GM18502 (cell line): Measurements from ENCODE around the gene MT1M.
"Not testable (repeated sequence)": the region's sequence is repeated elsewhere in the genome, so short reads cannot be mapped to it uniquely, and the experiment has no call there.

Source experiments
- ATAC-seq: cut with Tn5 transposase; IDR thresholded peaks from one replicate; pipeline ENCODE4 v1.9.1; 2021; ENCODE audit warnings: mild to moderate bottlenecking; ENCODE audit not compliant: unreplicated experiment, poor library complexity

The MT1M gene

DNA sequence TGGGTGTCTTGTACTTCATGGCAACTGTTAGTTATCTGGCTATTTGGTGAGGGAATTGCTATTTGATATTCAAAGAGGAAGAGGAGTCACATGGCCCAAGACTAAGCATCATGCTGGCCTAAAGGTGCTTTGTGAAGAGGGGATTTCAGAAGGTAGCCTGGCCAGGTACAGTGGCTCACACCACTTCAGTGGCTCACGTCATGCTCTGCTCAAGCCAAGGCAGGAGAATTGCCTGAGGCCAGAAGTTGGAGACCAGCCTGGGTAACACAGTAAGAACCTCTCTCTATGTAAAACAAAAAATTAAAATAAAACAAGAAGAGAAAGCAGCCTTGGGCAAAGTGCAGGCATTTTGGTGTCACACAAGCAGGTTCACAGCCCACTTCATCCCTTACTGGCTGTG, 12.9 kb downstream of the MT1M start:
- ATAC-seq, result no peak

DNA sequence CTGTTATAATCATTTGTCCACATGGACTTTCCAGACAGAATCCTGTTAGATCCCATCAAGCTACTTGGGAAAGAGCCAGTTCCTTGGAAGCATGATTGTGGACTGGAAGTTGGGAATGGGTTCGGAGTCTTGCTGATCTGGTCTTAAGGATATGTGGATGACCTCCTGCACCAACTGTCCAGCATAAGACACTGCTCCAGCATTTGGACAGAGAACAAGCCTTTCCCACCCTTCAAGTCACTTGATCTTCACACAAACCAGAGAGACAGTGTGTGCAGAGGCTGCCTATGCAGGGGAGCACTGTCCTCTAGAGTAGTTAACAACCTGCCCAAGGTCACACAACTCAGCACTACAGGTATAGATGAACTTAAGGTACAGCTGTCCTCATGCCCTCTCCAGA, 13.4 kb downstream of the MT1M start:
- no peak for ATAC-seq

DNA sequence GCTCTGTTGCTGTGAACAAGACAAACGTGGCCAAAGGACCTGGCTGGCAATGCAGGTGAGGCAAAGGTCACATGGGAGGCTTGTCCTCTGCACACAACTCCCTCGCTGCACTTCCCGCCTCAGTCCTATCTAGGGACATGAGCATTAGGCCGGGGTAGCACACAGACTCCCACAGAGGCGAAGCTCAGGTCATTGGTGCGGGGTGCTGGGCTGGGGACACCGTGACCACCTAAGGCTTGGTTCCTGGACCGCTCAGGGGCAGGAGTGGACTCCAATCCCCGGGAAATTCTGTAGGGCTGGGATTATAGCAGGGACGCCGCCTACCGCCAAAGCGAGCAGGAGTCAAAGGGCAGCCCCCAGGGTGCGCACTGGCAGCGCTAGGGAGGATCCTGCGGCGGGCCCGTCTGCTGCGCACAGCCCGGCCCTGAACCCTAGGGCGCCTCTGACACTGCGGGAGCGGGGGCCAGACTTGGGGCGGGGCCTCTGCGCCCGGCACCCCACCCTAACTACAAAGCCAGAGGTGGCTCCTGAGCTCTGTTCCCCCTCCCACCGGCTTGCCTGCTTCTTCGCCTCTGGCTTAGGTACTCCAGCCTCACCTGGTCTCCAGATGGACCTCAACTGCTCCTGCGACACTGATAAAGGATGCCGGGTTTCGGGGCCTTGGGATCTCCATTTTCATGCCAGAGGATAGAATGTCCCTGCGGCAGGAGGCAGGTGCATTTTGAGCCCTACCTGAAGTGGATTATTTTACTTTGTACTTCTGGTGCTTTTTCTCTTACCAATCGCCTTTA, 15.4 kb downstream of the MT1M start:
- ATAC-seq, result no peak

DNA sequence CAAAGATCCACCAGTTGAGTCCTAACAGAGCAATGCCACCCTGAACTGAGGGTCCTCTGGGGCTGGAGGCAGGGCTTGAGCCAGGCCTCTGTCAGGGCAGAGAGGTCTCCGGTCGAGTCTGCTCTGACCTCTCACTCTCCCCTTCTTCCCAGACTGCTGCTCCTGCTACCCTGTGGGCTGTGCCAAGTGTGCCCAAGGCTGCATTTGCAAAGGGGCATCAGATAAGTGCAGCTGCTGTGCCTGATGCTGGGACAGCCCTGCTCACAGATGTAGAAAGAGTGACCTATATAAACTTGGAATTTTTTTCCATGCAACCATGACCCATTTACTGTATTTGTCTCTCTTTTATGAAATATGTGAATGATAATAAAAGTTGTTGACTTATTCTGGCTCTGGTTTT, 16.8 kb downstream of the MT1M start:
- no peak for ATAC-seq

DNA sequence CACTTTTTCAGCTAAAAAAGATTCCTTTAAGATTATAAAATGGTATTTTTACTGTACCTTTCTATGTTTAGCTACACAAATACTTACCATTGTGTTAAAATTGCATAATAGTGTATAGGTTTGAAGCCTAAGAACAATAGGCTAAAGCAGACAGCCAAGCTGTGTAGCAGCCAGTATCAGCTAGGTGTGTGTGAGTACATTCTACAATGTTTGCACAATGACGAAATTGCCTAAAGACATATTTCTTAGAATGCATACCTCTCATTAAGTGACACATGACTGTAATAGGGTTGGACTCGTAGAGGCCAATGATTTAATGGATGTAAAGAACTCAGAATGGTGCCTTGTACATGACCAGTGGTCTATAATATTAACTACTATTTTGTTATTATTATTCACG, 17.4 kb downstream of the MT1M start:
- no peak for ATAC-seq

DNA sequence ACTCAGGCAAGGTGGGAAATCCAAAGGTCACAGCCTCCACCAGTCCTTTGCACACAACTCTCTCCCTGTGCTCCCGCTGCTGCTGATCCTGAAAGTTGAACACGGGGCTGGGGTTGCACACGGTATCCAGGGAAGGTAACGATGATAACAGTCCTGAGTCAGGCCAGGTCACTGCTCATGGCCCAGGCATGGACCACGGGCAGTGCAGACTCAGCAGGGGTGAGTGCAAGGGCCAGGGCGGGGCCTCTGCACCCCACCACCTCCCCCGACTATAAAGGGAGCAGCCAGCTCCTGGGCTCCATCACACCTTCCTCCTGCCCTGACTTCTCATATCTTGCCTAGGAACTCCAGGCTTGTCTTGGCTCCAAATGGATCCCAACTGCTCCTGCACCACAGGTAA, 19.1 kb downstream of the MT1M start, which contains the start of gene MT1B:
Gene MT1B, plus strand, starts transcription at position 301 of the 400 bp plus-strand sequence. Its CDS starts 68 bp downstream, at position 369.
- ATAC-seq, result no peak

DNA sequence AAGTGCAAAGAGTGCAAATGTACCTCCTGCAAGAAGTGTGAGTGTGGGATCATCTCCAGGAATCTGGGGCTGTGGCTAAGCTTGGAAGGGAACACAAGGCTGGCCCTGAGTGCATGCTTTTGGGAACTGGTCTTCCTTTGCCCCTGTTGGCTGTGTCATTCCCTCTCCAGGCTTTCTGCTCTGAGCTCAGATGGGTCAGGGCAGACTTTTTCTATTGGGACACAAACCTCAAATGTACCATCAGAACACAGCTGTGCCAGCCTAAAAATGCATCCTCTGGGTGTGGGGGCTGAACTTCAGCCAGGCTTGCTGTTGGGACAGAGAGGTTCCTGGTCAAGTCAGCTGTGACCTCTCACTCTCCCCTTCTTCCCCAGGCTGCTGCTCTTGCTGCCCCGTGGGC, 20.1 kb downstream of the MT1M start:
- ATAC-seq, result no peak

DNA sequence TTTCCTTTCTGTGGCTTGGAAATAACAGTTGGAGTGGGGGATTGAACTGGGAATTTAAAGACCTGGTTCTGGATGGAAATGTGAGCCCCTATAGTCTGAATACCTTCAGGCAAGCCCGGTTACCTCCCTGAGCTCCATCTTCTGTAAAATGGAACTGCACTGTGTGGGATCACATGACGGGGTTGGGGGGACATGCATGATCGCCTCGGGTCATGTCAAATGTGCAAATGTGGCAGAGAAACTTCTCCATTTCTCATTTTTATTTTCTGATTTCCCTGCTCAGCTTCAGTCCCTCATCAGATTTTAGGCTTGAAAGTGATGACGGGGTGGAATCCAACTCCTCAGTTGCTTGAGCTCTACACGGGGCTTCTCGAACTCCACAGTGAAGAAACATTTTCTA, 20.8 kb downstream of the MT1M start:
- no peak for ATAC-seq

DNA sequence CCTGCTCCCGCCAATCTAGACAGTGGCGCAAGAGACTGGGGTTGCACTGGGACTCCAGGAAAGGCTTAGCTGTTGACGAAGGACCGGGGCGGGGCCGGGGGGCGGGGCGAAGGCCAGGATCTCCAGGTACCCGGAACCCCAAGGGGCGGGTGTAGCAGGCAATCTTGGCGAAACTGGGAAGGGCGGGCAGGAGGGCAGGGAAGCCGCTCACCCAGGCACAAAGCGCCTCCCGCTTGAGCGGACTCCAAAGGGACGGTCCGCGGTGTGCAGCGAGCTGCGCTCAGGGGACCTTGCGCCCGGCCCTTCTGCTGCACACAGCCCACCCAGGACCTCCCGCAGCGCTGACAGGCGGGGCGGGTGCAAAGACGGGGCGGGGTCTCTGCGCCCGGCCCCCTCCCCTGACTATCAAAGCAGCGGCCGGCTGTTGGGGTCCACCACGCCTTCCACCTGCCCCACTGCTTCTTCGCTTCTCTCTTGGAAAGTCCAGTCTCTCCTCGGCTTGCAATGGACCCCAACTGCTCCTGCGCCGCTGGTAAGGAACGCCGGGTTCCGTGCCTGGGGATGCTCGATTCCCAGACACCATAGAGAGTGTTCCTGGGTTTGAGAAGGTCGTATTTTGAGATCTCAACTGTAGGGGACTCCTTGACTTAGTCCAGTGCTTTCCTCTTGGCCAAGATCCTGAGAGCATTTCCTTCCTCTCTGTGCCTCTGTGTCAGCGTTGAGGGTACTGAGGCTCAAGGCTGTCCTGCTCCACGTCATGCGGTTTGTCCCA, 25.3 kb downstream of the MT1M start, which contains the start of gene MT1F:
Gene MT1F, plus strand, starts transcription at position 405 of the 772 bp plus-strand sequence. Its CDS starts 100 bp downstream, at position 505.
- no peak for ATAC-seq

DNA sequence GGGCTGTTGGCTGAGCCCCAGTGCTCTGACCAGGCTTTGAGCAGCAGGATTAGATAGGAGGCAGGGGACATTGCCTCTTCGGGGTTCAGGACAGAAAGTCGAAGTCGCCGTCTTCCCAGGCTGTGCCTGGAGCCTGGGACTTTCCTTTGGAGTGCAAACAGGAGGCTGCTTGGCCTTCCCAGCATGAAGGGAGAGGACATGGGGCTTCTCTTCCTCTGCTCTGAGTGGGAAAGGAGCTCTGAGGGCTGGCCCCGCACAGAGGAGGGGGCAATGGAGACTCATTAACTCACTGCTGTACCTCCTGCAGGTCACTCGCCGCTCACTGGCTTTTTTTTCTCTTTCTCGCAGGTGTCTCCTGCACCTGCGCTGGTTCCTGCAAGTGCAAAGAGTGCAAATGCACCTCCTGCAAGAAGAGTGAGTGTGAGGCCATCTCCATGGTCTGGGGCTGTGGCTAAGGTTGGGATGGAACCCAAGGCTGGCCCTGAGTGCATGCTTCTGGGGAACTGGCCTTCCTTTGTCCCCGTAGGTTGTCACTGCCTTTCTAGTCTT, 25.9 kb downstream of the MT1M start:
- no peak for ATAC-seq

DNA sequence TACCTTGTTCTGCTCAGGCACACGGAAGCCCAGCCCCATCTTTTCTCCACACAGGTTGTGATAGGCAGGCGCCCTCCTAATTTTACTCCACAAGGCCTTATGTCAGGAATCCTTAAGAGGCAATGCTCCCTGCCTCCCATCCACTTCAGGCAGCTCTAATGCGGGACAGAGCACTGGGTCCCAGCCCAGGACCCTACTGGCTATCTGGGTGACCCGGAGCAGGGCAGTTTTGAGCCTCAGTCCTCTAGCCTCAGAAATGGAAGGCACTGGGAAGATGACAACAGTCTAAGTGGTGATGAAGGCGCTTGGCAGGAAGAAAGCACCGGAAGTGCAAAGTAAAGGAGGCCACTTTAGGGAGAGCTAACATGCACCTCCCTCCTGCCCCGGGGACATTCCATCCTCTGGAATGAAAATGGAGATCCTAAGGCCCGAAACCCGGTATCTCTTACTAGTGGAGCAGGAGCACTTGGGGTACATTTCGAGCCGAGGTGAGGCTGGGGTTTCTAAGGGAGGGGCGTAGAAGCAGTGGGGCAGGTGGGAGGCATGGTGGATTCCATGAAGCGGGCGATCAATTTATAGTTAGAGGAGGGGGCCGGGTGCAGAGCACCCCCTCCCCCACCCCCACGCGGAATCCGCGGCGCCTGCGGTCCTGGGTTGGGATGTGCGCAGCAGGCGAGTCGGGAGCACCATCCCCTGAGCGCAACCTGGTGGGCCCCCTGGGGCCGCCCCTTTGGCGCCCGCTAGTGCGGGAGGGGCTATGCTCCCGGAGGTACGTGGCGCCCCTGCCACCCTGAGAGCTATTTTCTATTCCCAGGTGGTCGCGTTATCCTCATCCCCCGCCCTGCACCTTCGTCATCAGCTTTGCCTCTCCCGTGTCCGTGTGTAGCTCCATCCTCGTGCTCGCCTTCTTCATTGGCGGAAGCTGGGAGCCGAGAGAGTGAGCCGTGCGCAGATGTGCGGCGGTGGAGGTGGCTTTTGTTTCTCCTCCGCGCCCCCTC, 30.2 kb downstream of the MT1M start:
- ATAC-seq, result no peak

DNA sequence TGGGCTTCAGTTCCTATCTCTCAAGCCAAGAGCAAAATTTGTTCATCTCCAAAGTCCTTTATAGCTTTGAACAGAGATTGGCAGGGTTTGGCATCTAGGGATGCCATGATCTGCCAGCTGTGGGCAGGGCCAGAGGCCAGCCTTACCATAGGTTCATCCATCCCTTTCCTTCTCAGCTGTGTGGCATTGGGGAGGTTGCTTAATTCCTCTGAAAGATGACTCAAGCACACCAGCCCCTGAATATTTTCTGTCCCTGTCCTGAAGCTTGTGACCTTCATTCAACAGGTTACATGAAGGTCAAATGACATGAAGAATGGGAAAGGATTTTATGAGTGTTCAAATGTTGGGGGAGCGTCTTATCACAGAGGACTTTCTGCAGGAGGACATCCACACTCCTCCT, 32.0 kb downstream of the MT1M start:
- no peak for ATAC-seq

DNA sequence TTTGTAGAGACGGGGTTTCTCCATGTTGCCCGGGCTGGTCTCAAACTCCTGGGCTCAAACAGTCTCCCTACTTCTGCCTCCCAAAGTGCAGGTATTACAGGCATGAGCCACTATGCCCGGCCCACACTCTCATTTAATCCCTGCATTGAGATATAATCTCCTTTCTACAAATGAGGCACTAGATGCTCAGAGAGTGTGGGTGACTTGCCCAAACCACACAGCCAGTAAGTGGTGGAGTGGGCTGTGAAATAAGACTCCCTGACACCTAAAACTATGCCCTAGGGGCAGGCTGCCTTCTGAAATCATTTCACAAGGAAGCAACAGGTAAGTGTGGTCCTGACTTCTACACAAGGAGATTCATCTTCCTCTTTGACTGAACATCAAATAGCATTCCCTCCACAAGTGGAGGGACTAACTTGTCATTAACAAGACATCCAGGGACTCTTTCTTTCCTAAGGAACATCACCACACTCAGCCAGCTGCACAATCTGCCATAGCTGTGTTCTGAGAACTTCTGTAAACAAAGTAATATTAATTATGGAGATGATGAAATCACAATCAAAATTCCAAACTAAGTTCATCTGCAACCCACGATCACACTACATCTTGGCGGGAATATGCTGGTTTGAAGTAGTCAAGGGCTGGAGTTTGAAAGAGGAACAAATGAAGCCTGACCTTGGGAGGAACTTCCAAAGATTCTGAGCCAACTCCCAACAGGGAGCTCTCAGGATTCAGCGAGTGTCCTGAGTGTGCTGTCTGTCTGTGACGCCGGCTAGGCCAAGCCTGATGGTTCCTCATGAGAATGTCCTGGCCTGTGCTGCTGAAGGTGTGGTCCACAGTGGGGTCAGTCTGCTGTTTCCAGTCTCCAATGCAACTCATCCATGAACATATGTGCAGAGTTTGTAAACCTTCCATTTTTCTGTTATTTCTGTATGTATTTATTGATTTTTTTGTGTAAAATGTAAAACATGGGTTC, 33.1 kb downstream of the MT1M start:
- ATAC-seq, result not testable (repeated sequence)

DNA sequence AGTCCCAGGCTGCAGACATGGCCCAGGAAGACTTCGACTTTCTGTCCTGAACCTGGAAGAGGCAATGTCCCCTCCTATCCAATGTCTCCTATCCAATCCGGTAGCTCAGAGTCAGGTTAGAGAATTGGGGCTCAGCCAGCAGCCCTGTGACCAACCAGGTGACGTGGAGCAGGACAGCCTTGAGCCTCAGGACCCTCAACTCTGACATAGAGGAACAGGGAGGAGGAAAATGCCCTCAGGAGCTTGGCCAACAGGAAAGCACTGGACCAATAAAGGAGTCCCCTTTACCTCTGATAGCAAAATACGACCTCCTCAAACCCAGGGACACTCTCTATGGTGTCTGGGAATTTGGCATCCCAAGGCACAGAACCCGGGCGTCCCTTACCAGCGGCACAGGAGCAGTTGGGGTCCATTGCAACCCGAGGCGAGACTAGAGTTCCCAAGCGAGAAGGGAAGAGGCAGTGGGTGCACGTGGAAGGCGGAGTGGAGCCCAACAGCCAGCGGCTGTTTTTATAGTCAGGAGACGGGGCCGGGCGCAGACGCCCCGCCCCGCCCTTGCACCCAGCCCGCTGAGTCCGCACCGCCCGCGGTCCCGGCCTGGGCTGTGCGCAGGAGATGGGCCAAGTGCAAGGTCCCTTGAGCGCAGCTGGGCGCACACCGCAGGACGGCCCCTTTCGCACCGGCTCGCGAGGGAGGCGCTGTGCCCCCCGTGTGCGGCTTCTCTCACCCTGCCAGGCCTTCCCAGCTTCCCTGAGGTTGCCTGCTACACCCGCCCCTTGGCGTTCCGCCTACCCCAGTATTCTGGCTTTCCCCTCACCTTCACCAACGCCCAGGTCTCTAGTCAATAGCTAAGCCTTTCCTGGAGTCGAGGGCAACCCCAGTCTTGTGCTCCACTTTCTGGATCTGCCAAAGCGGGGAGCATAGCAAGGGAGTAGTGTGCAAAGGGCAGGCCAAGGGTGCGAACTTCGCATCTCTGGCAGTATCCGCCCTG, 35.4 kb downstream of the MT1M start, which contains the start of gene MT1G:
Gene MT1G, minus strand, starts transcription at position 485 of the 991 bp plus-strand sequence. Its CDS starts 72 bp downstream, at position 413.
- no peak for ATAC-seq

DNA sequence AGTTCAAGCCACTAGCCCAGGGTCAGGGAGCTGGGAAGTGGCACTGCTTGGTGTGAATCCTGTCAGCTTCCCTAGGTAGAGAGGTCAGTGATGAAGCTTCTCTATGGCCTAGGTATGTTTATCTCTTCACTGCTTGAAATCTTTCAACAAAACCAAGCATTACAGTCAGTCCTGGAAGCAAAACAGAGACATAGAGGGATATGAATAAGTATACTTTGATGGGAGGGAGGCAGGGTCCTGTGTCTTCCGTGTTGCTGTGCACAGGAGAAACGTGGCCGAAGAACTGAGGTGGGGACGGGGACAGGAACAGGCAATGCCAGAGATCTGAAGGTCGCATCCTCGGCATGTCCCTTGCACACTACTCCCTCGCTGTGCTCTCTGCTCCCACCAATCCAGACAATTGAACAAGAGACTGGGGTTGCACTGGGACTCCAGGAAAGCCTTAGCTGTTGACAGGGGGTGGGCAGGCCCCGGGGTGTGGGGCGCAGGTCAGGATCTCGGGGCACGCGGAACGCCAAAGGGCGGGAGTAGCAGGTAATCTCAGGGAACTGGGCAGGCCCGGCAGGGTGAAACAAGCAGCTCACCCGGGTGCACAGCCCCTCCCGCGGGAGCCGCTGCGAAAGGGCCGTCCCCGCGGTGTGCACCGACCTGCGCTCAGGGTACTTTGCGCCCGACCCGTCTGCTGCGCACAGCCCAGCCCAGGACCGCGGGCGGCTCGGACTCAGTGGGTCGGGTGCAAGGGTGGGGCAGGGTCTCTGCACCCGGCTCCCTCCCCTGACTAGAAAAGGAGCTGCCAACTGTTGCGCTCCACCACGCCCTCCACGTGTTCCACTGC, 36.8 kb downstream of the MT1M start, which contains the start of gene MT1H:
Gene MT1H, plus strand, starts transcription at position 810 of the 835 bp plus-strand sequence. CDS start 71 bp downstream, outside the sequence.
- no peak for ATAC-seq

DNA sequence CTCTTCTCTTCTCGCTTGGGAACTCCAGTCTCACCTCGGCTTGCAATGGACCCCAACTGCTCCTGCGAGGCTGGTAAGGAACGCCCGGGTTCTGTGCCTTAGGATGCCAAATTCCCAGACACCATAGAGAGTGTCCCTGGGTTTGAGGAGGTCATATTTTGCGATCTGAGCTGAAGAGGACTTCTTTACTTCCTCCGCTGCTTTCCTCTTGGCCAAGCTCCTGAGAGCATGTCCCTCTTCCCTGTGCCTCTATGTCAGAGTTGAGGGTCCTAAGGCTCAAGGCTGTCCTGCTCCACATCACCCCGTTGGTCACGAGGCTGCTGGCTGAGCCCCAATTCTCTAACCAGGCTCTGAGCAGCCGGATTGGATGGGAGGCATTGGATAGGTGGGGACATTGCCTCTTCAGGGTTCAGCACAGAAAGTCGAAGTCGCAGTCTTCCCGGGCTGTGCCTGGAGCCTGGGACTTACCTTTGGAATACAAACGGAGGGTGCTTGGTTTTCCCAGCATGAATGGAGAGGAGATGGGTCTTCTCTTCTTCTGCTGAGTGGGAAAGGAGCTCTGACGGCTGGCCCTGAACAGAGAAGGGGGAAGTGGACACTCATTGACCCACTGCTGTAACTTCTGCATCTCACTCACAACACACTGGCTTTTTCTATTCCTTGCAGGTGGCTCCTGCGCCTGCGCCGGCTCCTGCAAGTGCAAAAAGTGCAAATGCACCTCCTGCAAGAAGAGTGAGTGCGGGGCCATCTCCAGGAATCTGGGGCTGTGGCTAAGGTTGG, 37.6 kb downstream of the MT1M start:
- ATAC-seq, result no peak
